GM12801 (cell line): Measurements from ENCODE around the gene NBEA.

ENCODE experiments used
- CTCF ChIP-seq: IDR thresholded peaks from one replicate; pipeline ENCODE4 v1.5.1; 2011; ENCODE audit warnings: control low read depth; ENCODE audit not compliant: insufficient read length; ENCODE audit errors: extremely low read depth

Gene NBEA

GRCh38 chr13:35598790-35599369 is 656.8 kb downstream of the NBEA start:
- TF ChIP-seq CTCF = no peak

GRCh38 chr13:35599384-35599783 is 657.3 kb downstream of the NBEA start:
- no peak for TF ChIP-seq CTCF

- no peak for TF ChIP-seq CTCF
Observed at GRCh38 chr13:35600137-35600536, 658.1 kb downstream of the NBEA start.

GRCh38 chr13:35603593-35604285 is 661.7 kb downstream of the NBEA start:
- TF ChIP-seq CTCF = no peak

GRCh38 chr13:35614666-35615065 is 672.6 kb downstream of the NBEA start:
- TF ChIP-seq CTCF = no peak

GRCh38 chr13:35617420-35617819 is 675.4 kb downstream of the NBEA start:
- no peak for TF ChIP-seq CTCF

- no peak for TF ChIP-seq CTCF
Observed at GRCh38 chr13:35618565-35619083, 676.6 kb downstream of the NBEA start.
